ENCODE data around the gene APOBEC3F.
"Not testable (repeated sequence)": the region's sequence is repeated elsewhere in the genome, so short reads cannot be mapped to it uniquely, and the experiment has no call there.

Gene APOBEC3F

GRCh38 chr22:39073981-39074380 is 33.3 kb downstream of the APOBEC3F start:
- DNase-seq (ENCODE audit: low read depth in 3 of 3), result no peak

DNA sequence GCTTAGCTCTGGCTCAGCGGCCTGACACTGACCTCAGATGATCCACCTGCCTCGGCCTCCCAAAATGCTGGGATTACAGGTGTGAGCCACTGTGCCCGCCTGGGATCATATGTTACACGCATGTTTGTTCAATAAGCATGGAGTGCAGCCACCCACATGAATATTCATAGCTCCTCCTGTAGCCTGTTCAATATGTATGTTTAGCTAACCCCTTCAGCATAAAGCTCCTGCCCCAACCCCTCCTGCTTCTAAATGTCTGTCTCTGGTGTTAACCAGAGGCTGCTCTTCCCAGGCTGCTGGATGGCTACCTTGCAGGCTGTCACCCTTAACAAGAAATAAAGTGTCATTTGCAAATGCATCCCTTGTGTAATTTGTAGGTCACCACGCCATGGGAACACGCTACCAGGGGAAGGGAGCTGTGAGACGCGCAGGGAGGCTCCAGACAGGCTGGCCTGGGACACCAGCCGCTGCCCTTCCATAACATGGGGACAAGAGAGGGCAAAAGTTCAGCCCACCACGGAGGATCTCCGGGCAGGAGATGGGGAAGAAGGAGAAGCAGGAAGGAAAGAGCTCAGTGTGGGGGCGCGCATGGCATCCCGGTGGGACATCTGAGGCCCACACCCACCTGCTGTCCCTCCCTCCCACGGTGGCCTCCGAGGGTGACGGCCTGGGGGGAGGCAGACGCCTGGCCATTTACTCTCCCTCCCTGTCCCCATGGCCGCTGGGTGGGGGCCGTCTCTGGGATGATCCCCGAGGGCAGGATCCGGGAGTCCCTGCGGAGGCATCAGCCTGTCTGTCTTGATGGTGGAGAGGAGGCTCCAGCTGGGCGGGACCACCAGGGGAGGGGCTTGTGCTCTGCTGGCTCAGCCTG is 35.7 kb downstream of the APOBEC3F start:
- not testable (repeated sequence) for DNase-seq (ENCODE audit: low read depth in 3 of 3)

DNA sequence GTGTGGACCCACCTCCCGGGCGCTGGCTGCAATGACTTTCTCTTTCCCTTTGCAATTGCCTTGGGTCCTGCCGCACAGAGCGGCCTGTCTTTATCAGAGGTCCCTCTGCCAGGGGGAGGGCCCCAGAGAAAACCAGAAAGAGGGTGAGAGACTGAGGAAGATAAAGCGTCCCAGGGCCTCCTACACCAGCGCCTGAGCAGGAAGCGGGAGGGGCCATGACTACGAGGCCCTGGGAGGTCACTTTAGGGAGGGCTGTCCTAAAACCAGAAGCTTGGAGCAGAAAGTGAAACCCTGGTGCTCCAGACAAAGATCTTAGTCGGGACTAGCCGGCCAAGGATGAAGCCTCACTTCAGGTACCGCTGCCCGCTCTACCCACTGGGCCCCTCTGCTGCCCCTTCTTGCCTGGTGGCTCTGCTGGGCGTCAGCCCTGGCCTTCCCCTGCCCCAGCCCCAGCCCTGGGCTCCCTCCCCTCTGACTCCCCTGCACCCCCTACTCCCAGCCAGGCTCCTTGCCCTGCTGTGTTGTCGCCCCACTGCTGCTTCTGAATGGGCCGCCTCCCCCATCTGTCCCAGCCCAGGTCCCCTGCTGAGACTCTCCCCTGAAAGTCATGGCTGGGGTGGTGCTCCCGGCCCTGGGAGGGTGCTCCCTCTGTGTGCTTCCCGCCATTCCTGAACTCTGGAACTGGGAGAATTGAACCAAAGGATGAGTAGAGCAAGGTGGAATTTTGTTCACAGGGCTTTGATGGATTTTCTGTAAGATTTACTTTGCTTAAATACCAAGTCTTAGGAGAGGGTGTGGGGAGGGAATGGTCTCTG is 36.6 kb downstream of the APOBEC3F start, which contains the start of gene APOBEC3G:
APOBEC3G (plus strand) TSS at position 250 of the 815 bp plus-strand sequence; CDS start at position 337, 87 bp downstream.
- peak in 2 of 3 experiments; percentile 24 to 43 for DNase-seq (ENCODE audit: low read depth in 3 of 3)

DNA sequence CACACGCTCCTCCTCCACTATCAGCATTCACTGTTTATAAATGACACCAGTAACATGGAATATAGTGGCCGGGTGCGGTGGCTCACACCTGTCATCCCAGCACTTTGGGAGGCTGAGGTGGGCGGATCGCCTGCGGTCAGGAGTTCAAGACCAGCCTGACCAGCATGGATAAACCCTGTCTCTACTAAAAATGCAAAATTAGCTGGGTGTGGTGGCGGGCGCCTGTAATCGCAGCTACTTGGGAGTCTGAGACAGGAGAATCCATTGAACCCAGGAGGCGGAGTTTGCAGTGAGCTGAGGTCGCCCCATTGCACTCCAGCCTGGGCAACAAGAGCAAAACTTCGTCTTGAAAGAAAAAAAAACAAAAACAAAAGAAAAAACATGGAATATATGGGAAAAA is 37.2 kb downstream of the APOBEC3F start:
- not testable (repeated sequence) for DNase-seq (ENCODE audit: low read depth in 3 of 3)

GRCh38 chr22:39078329-39078728 is 37.7 kb downstream of the APOBEC3F start:
- DNase-seq (ENCODE audit: low read depth in 3 of 3), result no peak

DNA sequence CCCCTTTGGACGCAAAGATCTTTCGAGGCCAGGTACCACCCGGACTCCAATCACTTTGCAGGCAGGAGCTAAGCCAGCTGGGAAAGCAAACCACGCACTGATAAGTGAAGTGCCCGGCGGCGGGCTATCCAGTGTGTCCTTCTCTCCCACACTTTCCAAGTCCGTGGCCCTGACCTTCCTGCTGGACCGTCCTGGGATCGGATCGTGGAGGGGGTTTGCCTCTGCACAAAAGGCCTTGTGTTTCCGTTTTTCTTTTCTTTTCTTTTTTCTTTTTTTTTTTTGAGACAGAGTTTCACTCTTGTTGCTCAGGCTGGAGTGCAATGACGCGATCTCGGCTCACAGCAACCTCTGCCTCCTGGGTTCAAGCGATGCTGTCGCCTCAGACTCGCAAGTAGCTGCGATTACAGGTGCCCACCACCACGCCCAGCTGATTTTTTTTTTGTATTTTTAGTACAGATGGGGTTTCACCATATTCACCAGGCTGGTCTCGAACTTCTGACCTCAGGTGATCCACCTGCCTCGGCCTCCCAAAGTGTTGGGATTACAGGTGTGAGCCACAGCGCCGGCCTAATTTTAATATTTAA is 38.5 kb downstream of the APOBEC3F start:
- DNase-seq (ENCODE audit: low read depth in 3 of 3), result not testable (repeated sequence)

GRCh38 chr22:39080052-39080762 is 39.5 kb downstream of the APOBEC3F start:
- no peak for DNase-seq (ENCODE audit: low read depth in 3 of 3)

DNA sequence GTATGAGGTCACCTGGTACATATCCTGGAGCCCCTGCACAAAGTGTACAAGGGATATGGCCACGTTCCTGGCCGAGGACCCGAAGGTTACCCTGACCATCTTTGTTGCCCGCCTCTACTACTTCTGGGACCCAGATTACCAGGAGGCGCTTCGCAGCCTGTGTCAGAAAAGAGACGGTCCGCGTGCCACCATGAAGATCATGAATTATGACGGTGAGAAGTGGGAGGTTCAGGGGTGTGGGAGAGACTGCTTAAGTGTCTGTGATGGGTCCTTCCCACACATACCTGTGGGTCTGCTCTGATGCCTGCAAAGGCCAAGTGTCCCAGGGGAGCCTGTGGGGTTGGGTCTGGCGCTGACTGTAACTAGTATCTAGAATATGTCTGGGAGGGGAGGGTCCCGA is 40.4 kb downstream of the APOBEC3F start:
- no peak for DNase-seq (ENCODE audit: low read depth in 3 of 3)

GRCh38 chr22:39081598-39081997 is 40.9 kb downstream of the APOBEC3F start:
- no peak for DNase-seq (ENCODE audit: low read depth in 3 of 3)

DNA sequence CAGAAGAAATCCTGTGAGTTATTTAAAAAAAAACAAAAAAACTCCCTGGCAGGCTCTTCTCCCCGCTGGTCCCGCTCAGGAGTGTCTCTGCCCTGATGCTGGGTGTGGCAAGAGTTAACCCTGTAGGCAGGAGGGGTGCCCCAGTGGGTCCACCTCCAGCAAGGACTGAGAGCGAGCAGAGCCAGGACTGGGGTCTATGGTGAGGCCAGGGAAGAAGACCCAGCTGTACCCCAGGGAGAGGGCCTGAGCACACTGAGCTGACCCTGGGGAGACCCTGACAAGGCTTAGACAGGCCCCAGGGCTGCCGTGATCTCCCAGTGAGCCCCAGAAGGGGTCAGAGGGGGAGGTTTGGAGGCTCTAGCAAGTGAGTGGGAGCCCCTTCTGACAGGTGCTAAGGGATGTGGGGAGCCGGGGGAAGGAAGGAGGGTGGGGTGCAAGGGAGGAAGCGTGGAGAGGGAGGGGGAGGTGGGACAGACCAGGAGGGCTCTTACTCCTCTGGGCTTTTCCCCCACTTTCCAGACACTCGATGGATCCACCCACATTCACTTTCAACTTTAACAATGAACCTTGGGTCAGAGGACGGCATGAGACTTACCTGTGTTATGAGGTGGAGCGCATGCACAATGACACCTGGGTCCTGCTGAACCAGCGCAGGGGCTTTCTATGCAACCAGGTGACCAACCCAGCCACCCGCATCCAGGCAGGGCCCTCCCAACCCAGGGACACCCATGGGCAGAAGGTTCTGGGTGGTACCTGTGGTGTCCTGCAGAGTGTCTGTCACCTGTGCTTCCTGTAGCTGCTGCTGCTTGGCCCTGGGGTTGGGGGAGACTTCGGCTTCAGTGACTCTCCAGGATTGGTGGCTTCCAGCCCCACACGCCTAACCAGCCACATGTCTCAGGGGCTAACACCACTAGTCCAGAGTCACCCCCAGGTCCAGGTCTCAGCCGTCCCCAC is 42.8 kb downstream of the APOBEC3F start:
- DNase-seq (ENCODE audit: low read depth in 3 of 3), result no peak

DNA sequence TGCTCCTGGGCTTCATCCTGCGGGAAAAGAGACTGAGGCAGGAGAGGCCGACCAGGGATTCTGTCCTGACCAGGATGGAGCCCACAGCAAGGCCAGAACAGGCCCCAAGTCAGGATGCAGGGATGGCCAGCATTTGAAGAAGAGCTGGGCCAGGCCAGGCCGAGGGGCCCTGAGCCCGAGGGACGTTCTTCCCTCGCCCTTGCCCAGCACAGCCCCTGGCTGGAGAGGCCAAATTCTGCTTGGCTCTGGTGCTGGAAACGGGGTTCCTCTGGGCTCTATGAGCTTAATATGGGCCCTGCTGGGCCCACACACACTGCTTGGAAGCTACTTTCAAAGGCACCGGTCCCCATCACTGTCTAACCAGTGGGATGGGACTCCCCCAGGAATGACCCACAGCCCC is 44.0 kb downstream of the APOBEC3F start:
- no peak for DNase-seq (ENCODE audit: low read depth in 3 of 3)

DNA sequence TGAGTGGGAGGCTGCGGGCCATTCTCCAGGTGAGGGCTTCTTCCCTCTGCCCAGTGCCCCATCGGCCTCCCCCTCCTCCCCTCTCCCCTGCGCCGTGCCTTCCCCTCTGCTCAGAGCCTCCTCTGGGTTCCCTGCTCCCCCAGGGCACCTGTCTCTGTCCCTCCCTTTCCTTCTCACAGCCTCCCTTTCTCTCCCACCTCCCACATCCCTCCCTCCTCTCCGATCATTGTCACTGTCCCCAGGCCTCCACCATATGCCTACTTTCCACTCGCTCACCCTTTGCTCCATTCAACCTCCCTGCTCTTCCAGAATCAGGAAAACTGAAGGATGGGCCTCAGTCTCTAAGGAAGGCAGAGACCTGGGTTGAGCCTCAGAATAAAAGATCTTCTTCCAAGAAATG is 46.4 kb downstream of the APOBEC3F start:
- DNase-seq (ENCODE audit: low read depth in 3 of 3), result no peak

- no peak for DNase-seq (ENCODE audit: low read depth in 3 of 3)
Measured at GRCh38 chr22:39087881-39088684, 47.4 kb downstream of the APOBEC3F start.

- DNase-seq (ENCODE audit: low read depth in 3 of 3), result no peak
Measured at GRCh38 chr22:39088685-39089032, 48.0 kb downstream of the APOBEC3F start.

GRCh38 chr22:39089928-39090327 is 49.3 kb downstream of the APOBEC3F start:
- DNase-seq (ENCODE audit: low read depth in 3 of 3), result no peak

GRCh38 chr22:39090426-39091064 is 49.9 kb downstream of the APOBEC3F start:
- peak; percentile 35 to 75 (median 58) for DNase-seq (ENCODE audit: low read depth in 3 of 3)

DNA sequence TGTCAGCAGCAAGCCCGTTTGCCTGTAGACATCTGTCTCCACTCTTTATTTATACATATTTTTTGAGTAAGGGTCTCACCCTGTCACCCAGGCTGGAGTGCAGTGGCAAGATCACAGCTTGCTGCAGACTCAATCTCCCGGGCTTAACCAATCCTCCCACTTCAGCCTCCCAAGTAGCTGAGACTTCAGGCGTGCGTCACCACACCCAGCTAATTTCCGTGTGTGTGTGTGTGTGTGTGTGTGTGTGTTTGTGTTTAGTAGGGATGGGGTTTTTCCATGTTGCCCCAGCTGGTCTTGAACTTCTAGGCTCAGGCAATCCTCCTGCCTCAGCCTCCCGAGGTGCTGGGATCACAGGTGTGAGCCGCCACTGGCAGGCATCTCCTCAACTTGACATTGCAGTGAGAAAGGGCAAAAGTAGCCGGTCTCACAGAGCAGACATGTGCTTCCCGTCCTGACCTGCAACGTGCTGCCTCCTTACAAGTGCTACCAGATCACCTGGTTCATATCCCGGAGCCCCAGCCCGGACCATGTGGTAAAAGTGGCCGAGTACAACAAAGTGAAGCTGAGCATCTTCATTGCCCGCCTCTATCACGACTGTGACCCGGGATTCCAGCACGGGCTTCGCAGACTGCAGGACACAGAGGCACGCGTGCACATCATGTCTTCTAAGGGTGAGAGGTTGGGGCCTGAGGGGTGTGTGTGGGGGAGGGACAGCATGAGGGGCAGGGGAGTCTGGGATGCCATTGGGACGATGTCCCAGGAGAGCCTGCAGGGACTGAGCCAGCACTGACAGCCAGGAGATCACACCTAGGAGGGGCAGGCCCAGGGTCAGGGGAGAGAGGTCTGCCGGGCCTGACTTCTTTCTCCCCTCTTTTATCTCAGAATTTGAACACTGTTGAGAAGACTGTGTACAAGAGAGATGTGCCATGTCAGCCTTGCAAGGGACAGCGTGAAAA is 50.7 kb downstream of the APOBEC3F start:
- no peak for DNase-seq (ENCODE audit: low read depth in 3 of 3)
